ENCODE data around the gene RTKN.
"Not testable (repeated sequence)": the region's sequence is repeated elsewhere in the genome, so short reads cannot be mapped to it uniquely, and the experiment has no call there.

RTKN gene

DNA sequence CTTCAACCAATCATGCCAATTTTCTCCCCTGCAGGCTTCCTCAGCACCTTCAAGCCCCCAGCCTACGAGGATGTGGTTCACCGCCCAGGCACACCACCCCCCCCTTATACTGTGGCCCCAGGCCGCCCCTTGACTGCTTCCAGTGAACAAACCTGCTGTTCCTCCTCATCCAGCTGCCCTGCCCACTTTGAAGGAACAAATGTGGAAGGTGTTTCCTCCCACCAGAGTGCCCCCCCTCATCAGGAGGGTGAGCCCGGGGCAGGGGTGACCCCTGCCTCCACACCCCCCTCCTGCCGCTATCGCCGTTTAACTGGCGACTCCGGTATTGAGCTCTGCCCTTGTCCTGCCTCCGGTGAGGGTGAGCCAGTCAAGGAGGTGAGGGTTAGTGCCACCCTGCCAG is 18.4 kb upstream of the RTKN start:
- not testable (repeated sequence) for DNase-seq (ENCODE audit: low spot score)

GRCh38 chr2:74459503-74460118 is 17.9 kb upstream of the RTKN start:
- DNase-seq (ENCODE audit: low spot score) = not testable (repeated sequence)

DNA sequence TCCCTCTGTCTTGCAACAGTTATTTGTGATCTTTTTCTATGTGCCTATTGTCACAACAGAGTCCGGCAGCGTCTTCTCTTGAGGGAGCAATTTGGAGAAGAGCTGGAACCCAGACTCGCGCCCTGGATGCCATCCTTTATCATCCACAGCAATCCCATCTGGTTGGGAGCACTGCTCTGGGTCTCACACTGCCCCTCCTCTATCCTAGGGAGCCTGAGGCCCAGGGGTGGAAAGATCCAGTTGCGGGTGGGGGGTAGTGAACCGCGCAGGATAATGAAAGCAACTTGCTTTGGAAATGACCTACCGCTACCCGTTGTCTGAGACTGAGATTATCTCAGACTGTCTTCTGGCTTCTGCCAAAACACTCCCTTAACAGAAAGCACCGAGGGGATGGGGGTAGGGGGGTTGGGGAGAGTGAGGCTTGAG is 17.2 kb upstream of the RTKN start:
- no peak for DNase-seq (ENCODE audit: low spot score)

DNA sequence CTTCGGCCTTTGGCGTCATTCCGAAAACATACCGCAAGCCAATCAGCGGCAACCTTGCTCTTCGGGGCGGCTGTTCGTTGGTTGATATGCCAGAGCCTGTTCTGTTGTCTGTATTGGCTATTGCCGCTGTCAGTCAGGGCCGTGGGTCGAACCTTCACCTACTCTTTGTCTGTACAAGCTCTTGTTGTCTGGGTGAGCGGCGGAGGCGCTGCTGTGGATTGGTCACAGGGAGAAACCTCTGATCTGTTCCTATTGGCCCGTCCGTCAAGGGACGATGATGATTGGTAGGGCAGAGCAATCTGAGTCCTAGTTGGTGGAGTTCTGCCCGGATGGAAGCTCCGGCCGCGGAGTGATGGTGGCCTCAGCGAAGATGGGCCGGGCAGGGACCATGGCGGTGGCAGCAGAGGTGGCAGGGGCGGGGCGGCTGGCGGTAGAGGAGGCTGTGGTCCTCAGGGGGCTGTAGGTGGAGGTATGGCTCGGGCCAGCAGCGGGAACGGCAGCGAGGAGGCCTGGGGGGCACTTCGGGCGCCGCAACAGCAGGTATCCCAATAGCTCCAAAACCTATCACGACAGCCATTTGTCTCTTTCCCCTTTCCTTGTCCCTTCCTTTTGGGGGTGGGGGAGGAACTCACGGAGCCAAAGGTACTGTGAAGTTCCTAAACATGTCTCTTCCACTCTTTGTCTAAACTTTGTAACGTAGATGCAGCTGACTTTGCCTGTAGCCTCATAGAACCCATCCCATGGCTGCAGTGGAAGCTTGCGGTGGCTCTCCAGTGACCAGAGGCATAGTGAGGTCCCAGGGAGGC is 16.6 kb upstream of the RTKN start, which contains the start of gene WBP1:
Gene WBP1 (plus strand): TSS at position 307 of the 806 bp plus-strand sequence. CDS start 165 bp downstream, at position 472.
- DNase-seq (ENCODE audit: low spot score) = peak; percentile 100

DNA sequence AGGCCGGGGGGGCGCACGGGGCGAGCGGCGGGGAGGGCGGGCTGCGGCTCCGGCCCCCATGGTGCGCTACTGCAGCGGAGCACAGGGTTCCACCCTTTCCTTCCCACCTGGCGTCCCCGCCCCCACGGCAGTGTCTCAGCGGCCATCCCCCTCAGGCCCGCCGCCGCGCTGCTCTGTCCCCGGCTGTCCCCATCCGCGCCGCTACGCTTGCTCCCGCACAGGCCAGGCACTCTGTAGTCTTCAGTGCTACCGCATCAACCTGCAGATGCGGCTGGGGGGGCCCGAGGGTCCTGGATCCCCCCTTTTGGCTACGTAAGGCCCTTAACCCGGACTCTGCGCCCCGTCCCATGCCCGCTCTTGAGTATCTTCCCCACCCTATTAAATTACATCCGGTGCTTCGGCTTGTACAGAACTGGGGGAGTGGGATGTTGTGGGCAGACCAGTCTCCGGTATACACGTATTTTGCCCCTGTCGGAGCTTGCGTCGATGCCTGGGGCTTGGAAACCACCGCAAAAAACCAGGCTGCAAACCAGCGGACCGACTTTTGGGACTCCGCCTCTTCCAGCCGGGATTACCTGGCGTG is 15.9 kb upstream of the RTKN start:
- no peak for DNase-seq (ENCODE audit: low spot score)

- no peak for DNase-seq (ENCODE audit: low spot score)
These were observed 15.4 kb upstream of the RTKN start for GRCh38 chr2:74457129-74457548.

- DNase-seq (ENCODE audit: low spot score) = peak; percentile 96
These were observed 13.1 kb upstream of the RTKN start, which contains the start of gene INO80B for GRCh38 chr2:74454654-74455511. TSS of gene INO80B (plus strand) at chr2:74455087. CDS start at chr2:74455117, 30 bp downstream.

- no peak for DNase-seq (ENCODE audit: low spot score)
These were observed 8.9 kb upstream of the RTKN start for GRCh38 chr2:74450570-74451190.

DNA sequence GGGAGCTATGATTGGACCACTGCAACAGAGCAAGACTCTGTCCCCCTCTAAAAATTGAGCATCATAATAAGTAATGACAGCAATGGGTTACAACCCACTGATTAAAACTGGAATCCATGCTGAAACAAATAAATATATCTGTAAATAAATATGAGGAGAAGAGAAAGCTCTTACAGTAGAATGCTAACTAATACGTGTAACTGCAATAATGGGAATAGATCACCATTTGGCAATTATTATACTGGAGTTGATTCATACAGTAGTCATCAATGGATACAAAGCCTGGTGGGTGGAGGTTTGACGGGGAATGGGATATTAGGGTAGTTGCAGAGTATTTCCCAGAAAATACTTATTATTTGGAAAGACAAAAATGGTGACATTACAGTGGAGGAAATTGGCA is 7.0 kb upstream of the RTKN start:
- DNase-seq (ENCODE audit: low spot score) = no peak

- no peak for DNase-seq (ENCODE audit: low spot score)
These were observed 5.7 kb upstream of the RTKN start for GRCh38 chr2:74447230-74447999.

DNA sequence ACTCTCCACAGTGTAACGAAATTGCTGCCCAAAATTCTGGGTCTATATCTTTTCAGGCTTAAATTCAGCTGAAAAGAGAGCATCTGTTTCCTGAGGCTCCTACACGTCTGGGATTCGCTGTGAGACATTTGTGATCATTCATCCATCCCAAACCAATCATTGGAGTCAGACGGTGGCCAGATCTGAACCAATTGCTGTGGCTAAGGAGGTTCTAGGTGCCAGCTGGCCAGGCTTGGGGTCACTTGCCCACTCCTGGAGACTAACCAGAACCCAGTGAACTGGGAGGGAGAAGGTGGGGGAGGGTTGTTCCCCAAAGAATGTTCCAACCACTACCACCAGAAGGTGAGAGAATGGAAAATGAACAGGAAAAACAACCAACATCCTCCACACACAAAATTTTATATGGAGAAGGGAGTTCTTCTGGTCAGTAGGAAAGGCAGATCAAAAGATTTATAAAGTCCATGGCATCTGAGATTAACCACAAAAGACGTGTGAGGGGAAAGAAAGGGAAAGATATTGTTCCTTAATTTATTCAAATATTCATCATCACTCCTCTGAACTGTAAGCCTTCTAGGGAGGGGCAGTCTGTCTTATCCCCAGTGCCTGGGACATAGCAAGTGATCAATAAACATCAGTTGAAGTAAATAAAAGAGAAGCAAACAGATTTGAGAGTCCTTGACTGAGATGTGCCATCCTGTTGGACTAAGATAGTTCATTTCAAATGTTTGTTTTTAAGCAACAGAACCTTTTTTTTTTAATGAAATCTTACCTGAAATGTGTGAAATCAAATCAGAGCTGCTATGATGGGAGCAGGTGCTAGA is 3.0 kb upstream of the RTKN start:
- no peak for DNase-seq (ENCODE audit: low spot score)

DNA sequence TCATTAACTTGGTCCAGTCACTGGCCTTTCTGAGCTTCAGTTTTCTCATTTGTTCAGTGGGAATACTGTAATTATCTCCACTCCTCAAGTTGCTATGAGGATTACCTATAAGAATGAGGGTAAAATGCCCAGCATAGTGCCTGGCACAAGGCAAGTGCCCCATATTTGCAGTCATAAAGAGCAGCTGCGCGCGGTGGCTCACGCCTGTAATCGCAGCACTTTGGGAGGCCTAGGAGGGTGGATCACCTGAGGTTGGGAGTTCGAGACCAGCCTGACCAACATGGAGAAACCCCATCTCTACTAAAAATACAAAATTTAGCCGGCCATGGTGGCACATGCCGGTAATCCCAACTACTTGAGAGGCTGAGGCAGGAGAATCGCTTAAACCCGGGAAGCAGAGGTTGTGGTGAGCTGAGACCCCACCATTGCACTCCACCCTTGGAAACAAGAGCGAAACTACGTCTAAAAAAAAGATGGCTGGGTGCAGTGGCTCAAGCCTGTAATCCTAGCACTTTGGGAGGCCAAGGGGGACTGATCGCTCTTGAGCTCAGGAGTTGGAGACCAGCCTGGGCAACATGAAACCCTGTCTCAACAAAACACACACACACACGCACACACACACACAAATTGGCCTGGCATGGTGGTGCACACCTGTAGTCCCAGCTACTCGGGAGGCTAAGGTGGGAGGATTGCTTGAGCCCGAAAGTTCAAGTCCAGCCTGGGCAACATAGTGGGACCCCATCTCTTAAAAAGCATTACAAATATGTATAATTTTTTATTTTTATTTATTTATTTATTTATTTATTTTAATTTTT is 953 bp upstream of the RTKN start:
- not testable (repeated sequence) for DNase-seq (ENCODE audit: low spot score)

GRCh38 chr2:74441170-74441689 is 507 bp downstream of the RTKN start:
- DNase-seq (ENCODE audit: low spot score) = no peak

GRCh38 chr2:74440378-74441169 is 1.2 kb downstream of the RTKN start:
- DNase-seq (ENCODE audit: low spot score) = peak; percentile 60

DNA sequence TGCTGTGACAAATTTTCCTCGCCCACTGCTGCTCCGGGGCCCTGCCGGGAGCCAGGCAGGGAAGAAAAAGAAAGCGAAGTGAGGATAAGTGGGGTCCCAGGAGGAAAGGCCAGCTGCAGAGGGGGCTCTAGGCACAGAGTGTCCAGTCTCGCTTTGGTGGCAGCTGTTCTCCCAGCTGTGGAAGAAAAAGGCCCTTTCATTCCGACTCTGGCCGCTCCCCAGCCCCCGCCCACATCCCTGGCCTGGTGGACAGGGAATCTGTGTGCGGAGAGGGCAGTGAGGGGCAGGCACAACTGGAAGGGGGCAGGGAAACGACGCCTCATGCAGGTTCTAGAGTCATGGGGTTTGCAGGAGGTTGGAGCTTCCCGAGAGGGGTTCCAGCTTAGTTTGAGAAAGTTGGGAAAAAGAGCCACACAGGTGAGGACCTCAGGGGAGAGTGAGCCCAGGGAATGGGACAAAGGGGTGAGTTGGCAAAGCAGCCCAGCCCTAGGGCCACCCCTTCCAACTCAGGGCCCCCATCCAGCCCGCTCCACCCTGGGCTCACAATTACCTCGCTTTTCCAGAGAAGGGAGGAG is 1.8 kb downstream of the RTKN start:
- DNase-seq (ENCODE audit: low spot score) = no peak

- DNase-seq (ENCODE audit: low spot score) = no peak
These were observed 2.4 kb downstream of the RTKN start for GRCh38 chr2:74439373-74439772.

DNA sequence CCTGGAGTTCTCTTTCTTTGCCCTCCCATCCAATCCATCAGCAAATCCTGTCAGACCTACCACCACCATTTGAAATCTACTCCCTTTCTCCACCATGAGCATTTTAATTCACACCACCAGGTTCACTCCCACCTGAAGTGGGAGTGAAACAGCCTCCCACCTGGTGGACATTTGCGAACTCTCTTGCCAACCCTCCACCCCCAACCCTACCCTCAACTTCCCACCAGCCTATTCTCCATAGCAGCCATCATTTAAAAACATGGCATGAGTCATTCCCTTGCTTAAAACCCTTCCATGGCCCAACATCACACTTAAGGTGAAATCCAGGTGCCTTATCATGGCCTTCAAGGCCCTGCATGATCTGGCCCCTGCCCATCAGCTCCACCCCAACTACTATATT is 3.5 kb downstream of the RTKN start:
- DNase-seq (ENCODE audit: low spot score) = no peak

Measured in kidney capillary endothelial cell (primary cell).